Loucy (cell line): ENCODE data around the gene TMOD1.

Experiments
- EZH2phosphoT487 ChIP-seq: fragments of 200-600 bp; IDR thresholded peaks from 2 replicates; pipeline ENCODE4 v1.6.1; 2018; ENCODE audit warnings: antibody characterized with exemption, mild to moderate bottlenecking, moderate library complexity, borderline replicate concordance
- TF ChIP-seq, protein P1 (sequence below): fragments of 200-600 bp; sonication (generic); conservative IDR thresholded peaks from 2 replicates; pipeline ENCODE4 v1.5.1; 2014; ENCODE audit warnings: mild to moderate bottlenecking, antibody characterized with exemption, low read length

DNA sequence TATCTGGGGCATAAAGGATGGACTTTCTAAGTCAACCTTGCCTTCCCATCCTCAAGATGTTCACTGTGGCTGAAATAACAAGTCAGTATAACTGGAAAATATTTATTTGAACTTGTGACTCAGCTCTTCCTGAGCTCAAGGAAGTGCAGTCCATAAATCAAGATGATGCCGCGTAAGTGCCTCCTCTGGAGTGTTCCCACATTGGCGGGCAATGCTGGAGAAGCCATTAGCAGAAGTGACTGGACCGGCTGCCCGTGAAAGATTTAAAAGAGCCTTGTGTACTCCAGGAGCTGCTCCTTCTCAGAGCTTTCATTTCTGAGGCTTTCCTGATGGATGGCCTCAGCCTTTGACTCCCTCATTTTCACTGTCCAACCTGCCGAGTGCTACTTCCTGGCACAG, 17.4 kb downstream of the TMOD1 start:
- TF ChIP-seq, protein P1, sequence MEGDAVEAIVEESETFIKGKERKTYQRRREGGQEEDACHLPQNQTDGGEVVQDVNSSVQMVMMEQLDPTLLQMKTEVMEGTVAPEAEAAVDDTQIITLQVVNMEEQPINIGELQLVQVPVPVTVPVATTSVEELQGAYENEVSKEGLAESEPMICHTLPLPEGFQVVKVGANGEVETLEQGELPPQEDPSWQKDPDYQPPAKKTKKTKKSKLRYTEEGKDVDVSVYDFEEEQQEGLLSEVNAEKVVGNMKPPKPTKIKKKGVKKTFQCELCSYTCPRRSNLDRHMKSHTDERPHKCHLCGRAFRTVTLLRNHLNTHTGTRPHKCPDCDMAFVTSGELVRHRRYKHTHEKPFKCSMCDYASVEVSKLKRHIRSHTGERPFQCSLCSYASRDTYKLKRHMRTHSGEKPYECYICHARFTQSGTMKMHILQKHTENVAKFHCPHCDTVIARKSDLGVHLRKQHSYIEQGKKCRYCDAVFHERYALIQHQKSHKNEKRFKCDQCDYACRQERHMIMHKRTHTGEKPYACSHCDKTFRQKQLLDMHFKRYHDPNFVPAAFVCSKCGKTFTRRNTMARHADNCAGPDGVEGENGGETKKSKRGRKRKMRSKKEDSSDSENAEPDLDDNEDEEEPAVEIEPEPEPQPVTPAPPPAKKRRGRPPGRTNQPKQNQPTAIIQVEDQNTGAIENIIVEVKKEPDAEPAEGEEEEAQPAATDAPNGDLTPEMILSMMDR = no peak
- TF ChIP-seq EZH2phosphoT487 = no peak
